ENCODE data around the gene ANP32E. TPM values are rescaled to one million over a fixed set of nuclear protein-coding genes. Genes with fewer than 3 reads are reported as not detected.
"Not testable (repeated sequence)": the region's sequence is repeated elsewhere in the genome, so short reads cannot be mapped to it uniquely, and the experiment has no call there.

Gene ANP32E
- polyA plus RNA-seq, 1 donor = 45.8 TPM

DNA sequence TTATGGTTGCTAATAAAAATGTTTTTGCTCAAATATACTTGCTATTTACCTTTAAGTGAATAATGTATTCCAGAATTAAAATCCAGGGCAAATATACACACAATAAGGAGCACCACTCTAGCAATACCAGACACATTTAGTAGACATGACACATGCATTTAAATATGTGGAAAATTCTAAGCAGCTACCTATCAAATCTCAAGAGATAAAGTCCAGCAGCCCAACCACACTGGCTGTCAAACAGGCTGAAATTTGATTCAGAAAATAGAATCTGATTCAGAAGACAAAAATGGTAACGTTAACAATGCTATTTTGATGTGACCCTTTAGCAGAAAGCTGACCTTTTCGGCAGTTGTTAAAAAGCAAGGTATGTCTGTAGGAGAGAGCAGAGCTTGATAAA, 43.9 kb downstream of the ANP32E start:
- no CpG with 5 or more reads among the region's 2 CpGs for WGBS (ENCODE audit: insufficient coverage, low lambda C conversion rate)
- no peak for DNase-seq
- H3K9me3 ChIP-seq (ENCODE audit: control insufficient read depth, low read depth, low read length) = no peaks in the 10 kb centered on the region
- H3K27ac ChIP-seq (ENCODE audit: low read length) = no peak overlapping the region
- no peaks in the 10 kb centered on the region for H3K27me3 ChIP-seq (ENCODE audit: control insufficient read depth, insufficient read depth, low read length)
- no peaks in the 10 kb centered on the region for H3K4me1 ChIP-seq (ENCODE audit: control insufficient read depth, insufficient read depth, low read length)
- no peaks in the 10 kb centered on the region for H3K36me3 ChIP-seq (ENCODE audit: control insufficient read depth, insufficient read depth, low read length)
- no peak overlapping the region for H3K4me3 ChIP-seq (ENCODE audit: low read length)

DNA sequence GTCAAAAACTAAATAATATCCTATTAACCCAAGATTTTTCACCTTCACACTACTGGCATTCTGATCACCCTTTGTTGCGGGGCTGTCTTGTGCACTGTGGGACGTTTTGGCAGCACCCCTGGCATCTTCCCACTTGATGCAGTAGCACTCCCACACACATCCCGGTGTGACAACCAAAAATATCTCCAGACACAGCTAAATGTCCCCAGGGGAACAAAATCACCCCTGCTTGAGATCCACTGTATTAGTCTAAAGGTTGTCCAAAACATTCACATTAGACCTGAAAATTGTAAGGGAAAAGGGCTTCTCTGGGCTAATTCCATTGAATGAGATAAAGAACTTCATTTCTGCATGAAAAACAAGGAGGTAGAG, 48.4 kb downstream of the ANP32E start:
- Histone ChIP-seq H3K36me3 (ENCODE audit: control insufficient read depth, insufficient read depth, low read length) (no peaks in the 10 kb centered on the region), H3K27me3 (ENCODE audit: control insufficient read depth, insufficient read depth, low read length) (no peaks in the 10 kb centered on the region), H3K9me3 (ENCODE audit: control insufficient read depth, low read depth, low read length) (no peaks in the 10 kb centered on the region), H3K27ac (ENCODE audit: low read length) (no peak overlapping the region), H3K4me3 (ENCODE audit: low read length) (no peak overlapping the region), H3K4me1 (ENCODE audit: control insufficient read depth, insufficient read depth, low read length) (no peaks in the 10 kb centered on the region)
- WGBS (ENCODE audit: insufficient coverage, low lambda C conversion rate) = no CpG with 5 or more reads among the region's 3 CpGs
- no peak for DNase-seq

DNA sequence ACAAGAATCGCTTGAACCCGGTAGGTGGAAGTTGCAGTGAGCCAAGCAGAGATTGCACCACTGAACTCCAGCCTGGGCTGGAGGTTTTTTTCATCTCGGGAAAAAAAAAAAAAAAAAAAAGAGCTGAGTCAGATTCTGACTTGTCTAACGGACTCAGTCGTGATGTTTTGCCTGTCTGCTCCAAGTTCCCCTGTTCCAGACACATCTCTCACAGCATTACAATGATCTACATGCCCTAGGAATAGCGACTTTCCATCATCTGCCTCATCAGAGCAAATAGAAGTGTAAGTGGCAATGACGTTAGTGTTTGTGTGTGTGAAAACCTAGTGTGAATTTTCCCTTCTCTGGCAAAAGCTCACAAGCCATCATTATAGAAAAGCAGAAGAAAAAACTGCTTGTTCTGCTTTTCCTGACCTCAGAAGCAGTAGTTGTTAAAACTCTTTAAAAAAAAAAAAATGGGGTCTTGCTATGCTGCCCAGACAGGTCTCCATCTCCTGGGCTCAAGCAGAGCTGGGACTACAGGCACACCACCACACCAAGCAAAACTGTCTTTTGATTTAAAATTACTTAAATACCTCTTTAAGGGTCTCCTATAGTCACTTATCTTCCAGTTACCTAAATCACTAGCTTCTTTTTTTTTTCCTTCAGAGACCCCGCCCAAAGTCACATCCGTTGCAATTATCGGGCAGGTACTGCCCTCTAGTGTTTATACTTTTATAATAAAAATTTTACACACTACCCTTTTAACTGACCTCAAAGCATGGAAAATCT, 48.9 kb downstream of the ANP32E start:
- no peak for DNase-seq
- Histone ChIP-seq H3K4me1 (ENCODE audit: control insufficient read depth, insufficient read depth, low read length) (no peaks in the 10 kb centered on the region), H3K9me3 (ENCODE audit: control insufficient read depth, low read depth, low read length) (no peaks in the 10 kb centered on the region), H3K27me3 (ENCODE audit: control insufficient read depth, insufficient read depth, low read length) (no peaks in the 10 kb centered on the region), H3K4me3 (ENCODE audit: low read length) (no peak overlapping the region), H3K36me3 (ENCODE audit: control insufficient read depth, insufficient read depth, low read length) (no peaks in the 10 kb centered on the region), H3K27ac (ENCODE audit: low read length) (no peak overlapping the region)
- WGBS (ENCODE audit: insufficient coverage, low lambda C conversion rate) = 0% methylated on average over 2 of the region's 10 CpGs

DNA sequence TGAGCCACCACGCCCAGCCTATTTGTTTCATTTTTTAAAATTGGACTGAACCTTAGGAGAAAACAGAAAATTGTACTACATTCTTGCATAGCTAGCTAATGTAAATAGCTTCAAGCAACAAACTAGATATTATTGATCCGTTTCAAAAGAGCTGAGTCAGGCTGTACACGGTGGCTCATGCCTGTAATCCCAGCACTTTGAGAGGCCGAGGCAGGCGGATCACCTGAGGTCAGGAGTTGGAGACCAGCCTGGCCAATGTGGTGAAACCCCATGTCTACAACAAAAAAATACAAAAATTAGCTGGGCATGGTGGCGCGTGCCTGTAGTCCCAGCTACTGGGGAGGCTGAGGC, 49.5 kb downstream of the ANP32E start:
- not testable (repeated sequence) for H3K27ac ChIP-seq (ENCODE audit: low read length); H3K36me3 ChIP-seq (ENCODE audit: control insufficient read depth, insufficient read depth, low read length); H3K27me3 ChIP-seq (ENCODE audit: control insufficient read depth, insufficient read depth, low read length); H3K9me3 ChIP-seq (ENCODE audit: control insufficient read depth, low read depth, low read length); H3K4me3 ChIP-seq (ENCODE audit: low read length); DNase-seq; H3K4me1 ChIP-seq (ENCODE audit: control insufficient read depth, insufficient read depth, low read length)
- WGBS (ENCODE audit: insufficient coverage, low lambda C conversion rate) = no CpG with 5 or more reads among the region's 7 CpGs

DNA sequence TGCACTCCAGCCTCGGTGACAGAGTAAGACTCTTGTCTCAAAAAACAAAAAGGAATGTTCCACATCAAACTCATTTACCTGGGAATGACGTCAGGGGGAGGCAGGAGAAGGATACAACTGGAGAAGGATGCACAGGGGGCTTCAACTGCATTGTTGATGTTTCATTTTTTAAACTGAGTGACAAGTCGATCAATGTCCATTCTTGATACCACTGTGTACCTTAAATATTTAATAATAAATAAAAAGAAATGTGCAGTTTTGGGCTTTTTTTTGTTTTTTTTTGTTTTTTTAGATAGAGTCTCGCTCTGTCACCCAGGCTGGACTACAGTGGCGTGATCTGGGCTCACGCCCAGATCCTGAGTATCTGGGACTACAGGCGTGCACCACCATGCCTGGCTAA, 50.4 kb downstream of the ANP32E start:
- WGBS (ENCODE audit: insufficient coverage, low lambda C conversion rate) = 86% methylated on average over 1 of the region's 7 CpGs
- no peaks in the 10 kb centered on the region for H3K9me3 ChIP-seq (ENCODE audit: control insufficient read depth, low read depth, low read length)
- no peak overlapping the region for H3K4me3 ChIP-seq (ENCODE audit: low read length)
- DNase-seq = no peak
- H3K4me1 ChIP-seq (ENCODE audit: control insufficient read depth, insufficient read depth, low read length) = no peaks in the 10 kb centered on the region
- H3K27ac ChIP-seq (ENCODE audit: low read length) = no peak overlapping the region
- H3K27me3 ChIP-seq (ENCODE audit: control insufficient read depth, insufficient read depth, low read length) = no peaks in the 10 kb centered on the region
- H3K36me3 ChIP-seq (ENCODE audit: control insufficient read depth, insufficient read depth, low read length) = no peaks in the 10 kb centered on the region

DNA sequence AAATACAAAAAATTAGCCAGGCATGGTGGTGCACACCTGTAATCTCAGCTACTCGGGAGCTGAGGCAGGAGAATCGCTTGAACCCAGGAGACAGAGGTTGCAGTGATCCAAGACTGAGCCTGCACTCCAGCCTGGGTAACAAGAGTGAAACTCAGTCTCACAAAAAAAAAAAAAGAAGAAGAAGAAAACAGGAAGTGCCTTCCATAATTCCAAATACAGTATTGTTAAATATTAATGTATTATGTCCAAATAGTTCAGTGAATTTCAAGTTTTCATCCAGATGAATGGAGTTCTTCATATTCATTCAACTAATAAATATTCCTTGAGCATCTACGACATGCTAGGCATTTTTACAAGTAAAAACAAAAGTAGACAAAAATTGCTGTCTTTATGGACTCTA, 52.9 kb downstream of the ANP32E start:
- Histone ChIP-seq H3K27ac (ENCODE audit: low read length) (no peak overlapping the region), H3K4me1 (ENCODE audit: control insufficient read depth, insufficient read depth, low read length) (no peaks in the 10 kb centered on the region), H3K27me3 (ENCODE audit: control insufficient read depth, insufficient read depth, low read length) (no peaks in the 10 kb centered on the region), H3K4me3 (ENCODE audit: low read length) (no peak overlapping the region), H3K36me3 (ENCODE audit: control insufficient read depth, insufficient read depth, low read length) (no peaks in the 10 kb centered on the region), H3K9me3 (ENCODE audit: control insufficient read depth, low read depth, low read length) (no peaks in the 10 kb centered on the region)
- no peak for DNase-seq
- 100% methylated on average over 2 of the region's 3 CpGs for WGBS (ENCODE audit: insufficient coverage, low lambda C conversion rate)

DNA sequence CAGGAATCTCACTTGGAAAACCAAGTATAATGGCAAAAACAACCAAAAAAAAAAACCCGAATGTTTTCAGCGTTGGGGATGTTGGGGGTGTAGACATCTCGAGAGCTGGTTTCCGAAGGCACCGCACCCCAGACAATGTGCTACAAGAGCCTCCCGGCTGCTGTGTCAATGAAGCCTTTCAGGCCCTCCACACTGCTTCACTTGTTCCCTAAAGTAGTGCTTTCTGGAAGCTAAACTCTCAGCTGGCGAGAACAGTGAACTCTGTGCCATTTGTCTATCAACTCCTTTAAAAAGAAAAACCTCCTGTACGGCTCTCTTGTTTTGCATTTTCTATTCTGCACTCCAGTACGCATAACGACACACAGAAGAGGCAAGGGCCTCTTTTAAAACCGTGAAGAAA, 53.7 kb downstream of the ANP32E start:
- Histone ChIP-seq H3K4me1 (ENCODE audit: control insufficient read depth, insufficient read depth, low read length) (peaks cover 3% of the 10 kb centered on the region), H3K4me3 (ENCODE audit: low read length) (no peak overlapping the region), H3K27ac (ENCODE audit: low read length) (no peak overlapping the region), H3K9me3 (ENCODE audit: control insufficient read depth, low read depth, low read length) (no peaks in the 10 kb centered on the region), H3K36me3 (ENCODE audit: control insufficient read depth, insufficient read depth, low read length) (no peaks in the 10 kb centered on the region), H3K27me3 (ENCODE audit: control insufficient read depth, insufficient read depth, low read length) (no peaks in the 10 kb centered on the region)
- 76% methylated on average over 4 of the region's 11 CpGs for WGBS (ENCODE audit: insufficient coverage, low lambda C conversion rate)
- no peak for DNase-seq

DNA sequence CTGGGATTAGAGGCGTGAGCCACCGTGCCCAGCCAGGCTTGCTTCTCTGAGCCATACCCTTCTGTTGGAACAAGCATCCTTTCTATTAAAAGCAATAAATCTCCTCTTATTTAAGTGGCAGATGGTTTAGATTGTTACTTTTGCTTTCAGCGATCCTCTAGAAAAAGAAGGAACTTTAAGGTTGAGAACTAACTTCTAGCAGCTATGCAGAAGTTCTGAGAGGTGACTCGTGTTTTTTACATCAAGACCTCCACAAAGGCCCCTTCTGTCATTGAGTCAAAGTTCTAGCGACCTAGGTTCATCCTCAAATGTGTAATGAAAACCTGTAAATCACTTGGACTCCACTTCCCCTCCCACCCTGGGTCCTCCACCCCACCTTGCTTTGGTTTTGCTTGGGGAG, 55.4 kb downstream of the ANP32E start:
- H3K9me3 ChIP-seq (ENCODE audit: control insufficient read depth, low read depth, low read length) = no peaks in the 10 kb centered on the region
- whole genome bisulfite sequencing (ENCODE audit: insufficient coverage, low lambda C conversion rate) = 20% methylated on average over 1 of the region's 5 CpGs
- H3K4me1 ChIP-seq (ENCODE audit: control insufficient read depth, insufficient read depth, low read length) = peaks cover 3% of the 10 kb centered on the region
- H3K36me3 ChIP-seq (ENCODE audit: control insufficient read depth, insufficient read depth, low read length) = no peaks in the 10 kb centered on the region
- H3K27me3 ChIP-seq (ENCODE audit: control insufficient read depth, insufficient read depth, low read length) = no peaks in the 10 kb centered on the region
- H3K27ac ChIP-seq (ENCODE audit: low read length) = no peak overlapping the region
- H3K4me3 ChIP-seq (ENCODE audit: low read length) = no peak overlapping the region
- DNase-seq = no peak

DNA sequence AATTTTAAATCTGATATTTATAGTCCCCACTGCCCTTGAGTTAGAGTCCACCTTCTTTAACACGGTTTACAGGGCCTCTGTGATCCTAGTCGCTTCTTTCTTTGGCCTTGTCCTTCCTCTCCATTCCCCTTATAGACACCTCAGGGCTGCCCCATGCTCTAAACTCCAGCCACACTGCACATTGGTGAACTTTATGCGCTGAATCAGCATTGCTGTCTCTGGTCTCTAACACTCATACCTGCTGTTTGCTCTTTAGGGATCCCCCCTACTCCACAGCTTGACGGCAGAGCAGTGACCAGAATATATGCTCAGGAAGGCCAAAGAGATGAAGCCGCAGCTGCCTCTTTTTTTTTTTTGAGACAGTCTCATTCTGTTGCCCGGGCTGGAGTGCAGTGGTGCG, 56.0 kb downstream of the ANP32E start:
- no peaks in the 10 kb centered on the region for H3K36me3 ChIP-seq (ENCODE audit: control insufficient read depth, insufficient read depth, low read length)
- no peaks in the 10 kb centered on the region for H3K9me3 ChIP-seq (ENCODE audit: control insufficient read depth, low read depth, low read length)
- no peak for DNase-seq
- H3K27ac ChIP-seq (ENCODE audit: low read length) = no peak overlapping the region
- peaks cover 3% of the 10 kb centered on the region for H3K4me1 ChIP-seq (ENCODE audit: control insufficient read depth, insufficient read depth, low read length)
- H3K4me3 ChIP-seq (ENCODE audit: low read length) = no peak overlapping the region
- no peaks in the 10 kb centered on the region for H3K27me3 ChIP-seq (ENCODE audit: control insufficient read depth, insufficient read depth, low read length)
- no CpG with 5 or more reads among the region's 7 CpGs for WGBS (ENCODE audit: insufficient coverage, low lambda C conversion rate)

DNA sequence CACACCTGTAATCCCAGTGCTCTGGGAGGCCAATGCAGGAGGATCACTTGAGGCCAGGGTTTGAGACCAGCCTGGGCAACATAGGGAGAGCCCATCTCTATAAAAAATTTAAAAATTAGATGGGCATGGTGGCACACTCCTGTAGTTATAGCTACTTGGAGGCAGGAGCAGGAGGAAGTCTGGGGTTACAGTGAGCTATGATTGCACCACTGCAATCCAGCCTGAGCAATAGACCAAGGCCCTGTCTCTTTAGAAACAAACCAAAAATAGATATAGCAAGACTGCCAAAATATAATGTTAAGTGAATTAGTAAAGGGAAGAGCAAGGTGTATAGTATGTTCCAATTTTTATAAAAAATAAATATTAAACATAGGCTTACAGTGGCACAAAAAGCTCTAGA, 57.4 kb downstream of the ANP32E start:
- Histone ChIP-seq H3K27ac (ENCODE audit: low read length) (peak overlapping the region; percentile 38), H3K36me3 (ENCODE audit: control insufficient read depth, insufficient read depth, low read length) (no peaks in the 10 kb centered on the region), H3K27me3 (ENCODE audit: control insufficient read depth, insufficient read depth, low read length) (no peaks in the 10 kb centered on the region), H3K4me3 (ENCODE audit: low read length) (no peak overlapping the region), H3K9me3 (ENCODE audit: control insufficient read depth, low read depth, low read length) (no peaks in the 10 kb centered on the region), H3K4me1 (ENCODE audit: control insufficient read depth, insufficient read depth, low read length) (peaks cover 3% of the 10 kb centered on the region)
- no peak for DNase-seq

DNA sequence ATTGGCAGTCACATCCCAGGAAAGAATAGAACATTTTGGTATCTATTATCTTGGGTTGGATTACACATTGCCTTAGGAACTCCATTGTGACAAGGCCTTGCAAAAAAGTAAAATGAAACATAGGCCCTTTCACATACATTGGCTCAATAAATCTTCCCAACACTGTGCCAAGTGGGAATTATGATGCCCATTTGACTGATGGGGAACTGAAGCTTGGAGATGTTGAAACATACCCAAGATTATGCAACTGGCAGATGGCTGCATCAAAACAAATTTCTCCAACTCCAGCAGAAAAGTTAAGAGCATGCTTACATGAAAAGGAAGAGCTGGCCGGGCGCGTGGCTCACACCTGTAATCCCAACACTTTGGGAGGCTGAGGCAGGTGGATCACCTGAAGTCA, 59.3 kb downstream of the ANP32E start:
- H3K27ac ChIP-seq (ENCODE audit: low read length) = no peak overlapping the region
- H3K4me3 ChIP-seq (ENCODE audit: low read length) = no peak overlapping the region
- no peaks in the 10 kb centered on the region for H3K27me3 ChIP-seq (ENCODE audit: control insufficient read depth, insufficient read depth, low read length)
- H3K9me3 ChIP-seq (ENCODE audit: control insufficient read depth, low read depth, low read length) = no peaks in the 10 kb centered on the region
- H3K36me3 ChIP-seq (ENCODE audit: control insufficient read depth, insufficient read depth, low read length) = no peaks in the 10 kb centered on the region
- peaks cover 14% of the 10 kb centered on the region for H3K4me1 ChIP-seq (ENCODE audit: control insufficient read depth, insufficient read depth, low read length)
- no CpG with 5 or more reads among the region's 3 CpGs for WGBS (ENCODE audit: insufficient coverage, low lambda C conversion rate)
- no peak for DNase-seq
